Measurements from ENCODE around the gene ZNF407. TPM values are rescaled to one million over a fixed set of nuclear protein-coding genes. Genes with fewer than 3 reads are reported as not detected.

The ZNF407 gene
- total and polyA plus RNA-seq, 9 donors, result 5.3 to 22.3 (median 18.7) TPM

- H3K4me1 ChIP-seq (ENCODE audit: insufficient read depth), result peaks cover 7% of the 10 kb centered on the region
- H3K9me3 ChIP-seq, result no peaks in the 10 kb centered on the region
- H3K36me3 ChIP-seq, result no peaks in the 10 kb centered on the region
- no peak overlapping the region for H3K27ac ChIP-seq
- intact Hi-C loops (cut with DNase I), result no loop called here
- peak in 1 of 5 donors; percentile 51 for DNase-seq
- H3K27me3 ChIP-seq, result no peaks in the 10 kb centered on the region
- TF ChIP-seq EP300 (IDR thresholded peaks at IDR 0.05) (no peak), POLR2A (IDR thresholded peaks at IDR 0.05) (no peak), CTCF (IDR thresholded peaks at IDR 0.05) (no peak)
- no peak overlapping the region for H3K4me3 ChIP-seq
- WGBS, 3 donors, result 58 to 72% (median 59%) methylated on average over 24 of the region's 24 CpGs
Observed at GRCh38 chr18:74623047-74623816, 25.6 kb downstream of the ZNF407 start.

- WGBS, 3 donors, result 46 to 68% (median 58%) methylated on average over 8 of the region's 8 CpGs
- no peak overlapping the region for H3K27ac ChIP-seq
- H3K27me3 ChIP-seq, result no peaks in the 10 kb centered on the region
- no peak overlapping the region for H3K4me3 ChIP-seq
- no peaks in the 10 kb centered on the region for H3K36me3 ChIP-seq
- no peaks in the 10 kb centered on the region for H3K9me3 ChIP-seq
- intact Hi-C loops (cut with DNase I), result no loop called here
- no peak for DNase-seq
- H3K4me1 ChIP-seq (ENCODE audit: insufficient read depth), result peaks cover 7% of the 10 kb centered on the region
- TF ChIP-seq EP300 (IDR thresholded peaks at IDR 0.05), result no peak
- no peak for TF ChIP-seq CTCF (IDR thresholded peaks at IDR 0.05)
- no peak for TF ChIP-seq POLR2A (IDR thresholded peaks at IDR 0.05)
Observed at GRCh38 chr18:74624466-74624865, 26.8 kb downstream of the ZNF407 start.

- intact Hi-C loops (cut with DNase I), result no loop called here
- no peaks in the 10 kb centered on the region for H3K36me3 ChIP-seq
- DNase-seq, result no peak
- H3K9me3 ChIP-seq, result no peaks in the 10 kb centered on the region
- no peaks in the 10 kb centered on the region for H3K27me3 ChIP-seq
- no peak overlapping the region for H3K4me3 ChIP-seq
- H3K27ac ChIP-seq, result no peak overlapping the region
- peaks cover 7% of the 10 kb centered on the region for H3K4me1 ChIP-seq (ENCODE audit: insufficient read depth)
- WGBS, 3 donors, result 59 to 82% (median 71%) methylated on average over 5 of the region's 5 CpGs
- TF ChIP-seq POLR2A (IDR thresholded peaks at IDR 0.05) (no peak), EP300 (IDR thresholded peaks at IDR 0.05) (no peak), CTCF (IDR thresholded peaks at IDR 0.05) (no peak)
Observed at GRCh38 chr18:74625157-74625556, 27.5 kb downstream of the ZNF407 start.

- no peak for DNase-seq
- H3K9me3 ChIP-seq, result no peaks in the 10 kb centered on the region
- TF ChIP-seq POLR2A (IDR thresholded peaks at IDR 0.05) (no peak), CTCF (IDR thresholded peaks at IDR 0.05) (no peak), EP300 (IDR thresholded peaks at IDR 0.05) (no peak)
- H3K36me3 ChIP-seq, result no peaks in the 10 kb centered on the region
- no peak overlapping the region for H3K27ac ChIP-seq
- H3K27me3 ChIP-seq, result no peaks in the 10 kb centered on the region
- peaks cover 7% of the 10 kb centered on the region for H3K4me1 ChIP-seq (ENCODE audit: insufficient read depth)
- WGBS, 3 donors, result 66 to 76% (median 73%) methylated on average over 9 of the region's 9 CpGs
- no peak overlapping the region for H3K4me3 ChIP-seq
- intact Hi-C loops (cut with DNase I), result no loop called here
Observed at GRCh38 chr18:74626049-74626874, 28.6 kb downstream of the ZNF407 start.
